T1000 (cell line): ENCODE results near the gene RTN4RL1.
"Not testable (repeated sequence)": the region's sequence is repeated elsewhere in the genome, so short reads cannot be mapped to it uniquely, and the experiment has no call there.

Source experiments
- DNase-seq: peaks from one replicate; lab custom pipeline; 2025; ENCODE audit warnings: mixed read lengths; lab: John Stamatoyannopoulos, UW

Gene RTN4RL1

GRCh38 chr17:2003525-2003924, 21.6 kb downstream of the RTN4RL1 start:
- DNase-seq, result no peak

GRCh38 chr17:2002767-2003329, 22.3 kb downstream of the RTN4RL1 start:
- no peak for DNase-seq

- no peak for DNase-seq
These were observed 25.4 kb downstream of the RTN4RL1 start for GRCh38 chr17:1999557-2000251.

- DNase-seq, result no peak
These were observed 27.0 kb downstream of the RTN4RL1 start for GRCh38 chr17:1997927-1998742.

GRCh38 chr17:1997289-1997926, 27.7 kb downstream of the RTN4RL1 start:
- peak; percentile 18 for DNase-seq

- DNase-seq, result no peak
These were observed 28.3 kb downstream of the RTN4RL1 start for GRCh38 chr17:1996800-1997288.

GRCh38 chr17:1995907-1996799, 29.0 kb downstream of the RTN4RL1 start:
- DNase-seq, result no peak

- no peak for DNase-seq
These were observed 29.7 kb downstream of the RTN4RL1 start for GRCh38 chr17:1995321-1995892.

GRCh38 chr17:1994707-1995106, 30.4 kb downstream of the RTN4RL1 start:
- DNase-seq, result no peak

GRCh38 chr17:1992541-1992940, 32.6 kb downstream of the RTN4RL1 start:
- no peak for DNase-seq

- peak; percentile 54 for DNase-seq
These were observed 36.0 kb downstream of the RTN4RL1 start for GRCh38 chr17:1989135-1989534.

GRCh38 chr17:1986783-1987451, 38.2 kb downstream of the RTN4RL1 start:
- no peak for DNase-seq

- no peak for DNase-seq
These were observed 39.4 kb downstream of the RTN4RL1 start for GRCh38 chr17:1985686-1986085.

GRCh38 chr17:1985093-1985492, 40.0 kb downstream of the RTN4RL1 start:
- DNase-seq, result no peak

GRCh38 chr17:1982793-1983366, 42.3 kb downstream of the RTN4RL1 start:
- not testable (repeated sequence) for DNase-seq

GRCh38 chr17:1980665-1981250, 44.4 kb downstream of the RTN4RL1 start:
- no peak for DNase-seq

- no peak for DNase-seq
These were observed 45.8 kb downstream of the RTN4RL1 start for GRCh38 chr17:1979182-1979985.

- DNase-seq, result no peak
These were observed 46.7 kb downstream of the RTN4RL1 start for GRCh38 chr17:1978396-1978949.
